GM12878 (cell line): ENCODE measurements around the gene NRAS. TPM values are rescaled to one million over a fixed set of nuclear protein-coding genes. Genes with fewer than 3 reads are reported as not detected.
A peak's percentile ranks its signal among the peaks of the same experiment; 100 is the strongest.

Experiments
- BCLAF1 ChIP-seq: fragments of 450-650 bp; IDR thresholded peaks from 2 replicates; pipeline ENCODE4 v1.6.1; 2017; ENCODE audit warnings: antibody characterized with exemption, mild to moderate bottlenecking, moderate library complexity
- CBX5 ChIP-seq: sonication (generic); IDR thresholded peaks from 2 replicates; pipeline ENCODE4 v1.6.1; 2016; ENCODE audit warnings: low read depth, moderate library complexity, mild to moderate bottlenecking, inconsistent platforms
- CEBPZ ChIP-seq: fragments of 150-350 bp; IDR thresholded peaks from 2 replicates; pipeline ENCODE4 v1.6.1; 2016; ENCODE audit warnings: low read depth, low read length
- DPF2 ChIP-seq: fragments of 450-650 bp; IDR thresholded peaks from 2 replicates; pipeline ENCODE4 v1.6.1; 2017; ENCODE audit warnings: mild to moderate bottlenecking
- GABPA ChIP-seq: IDR thresholded peaks from 2 replicates; pipeline ENCODE4 v1.6.1; 2014; ENCODE audit warnings: antibody characterized with exemption, low read depth, mild to moderate bottlenecking, inconsistent platforms
- KLF5 ChIP-seq: fragments of 450-650 bp; IDR thresholded peaks from 2 replicates; pipeline ENCODE4 v1.6.1; 2014; ENCODE audit warnings: mild to moderate bottlenecking; ENCODE audit not compliant: partially characterized antibody
- MTA3 ChIP-seq: IDR thresholded peaks from 2 replicates; pipeline ENCODE4 v1.6.1; 2012; ENCODE audit warnings: low read length, inconsistent platforms, borderline replicate concordance
- MXI1 ChIP-seq: fragments of 150-350 bp; IDR thresholded peaks from 2 replicates; pipeline ENCODE4 v1.6.1; 2011; ENCODE audit warnings: low read depth, mild to moderate bottlenecking, inconsistent platforms, low read length, improper control_type of control experiment
- NR2F1 ChIP-seq: fragments of 450-650 bp; conservative IDR thresholded peaks from 2 replicates; pipeline ENCODE4 v1.6.1; 2017; ENCODE audit warnings: mild to moderate bottlenecking
- PBX3 ChIP-seq: IDR thresholded peaks from 2 replicates; pipeline ENCODE4 v1.6.1; 2011; ENCODE audit warnings: mild to moderate bottlenecking, low read depth, low read length, moderate library complexity; ENCODE audit not compliant: insufficient replicate concordance
- PML ChIP-seq: IDR thresholded peaks from 2 replicates; pipeline ENCODE4 v1.6.1; 2012; ENCODE audit warnings: low read length, inconsistent platforms
- POLR2A ChIP-seq: IDR thresholded peaks from 2 replicates; pipeline ENCODE4 v1.6.1; 2011; ENCODE audit warnings: low read depth, mild to moderate bottlenecking, low read length
- SPI1 ChIP-seq: IDR thresholded peaks from 2 replicates; pipeline ENCODE4 v1.6.1; 2011; ENCODE audit warnings: low read depth, mild to moderate bottlenecking, low read length, moderate library complexity, borderline replicate concordance; ENCODE audit not compliant: insufficient read depth
- ZBED1 ChIP-seq: IDR thresholded peaks from 2 replicates; pipeline ENCODE4 v1.6.1; 2016; ENCODE audit warnings: borderline replicate concordance
- polyA plus RNA-seq, 11 experiments: library from polyadenylated mRNA; depleted of rRNA in 4 of 11; unstranded in 6 of 11; stranded (reverse) in 5 of 11; fragments of >200 nt; fragmentation: Nextera tagmentation in 4 of 11; fragmentation: Illumina TruSeq in 1 of 11; extraction: Ambion mirVana in 4 of 11; extraction: Trizol in 1 of 11; gene quantifications; 1 replicate in 1 of 11; 2 replicates in 10 of 11; pipeline versions ENCODE4 v1.2.1 to v1.2.3, GENCODE V29; 2011 to 2016; ENCODE audit warnings: inconsistent platforms in 2 of 11, missing spikeins in 2 of 11, low read depth in 1 of 11
- total RNA-seq, 4 experiments: library from RNA; depleted of rRNA in 3 of 4; stranded (reverse); fragments of >200 nt in 3 of 4; fragmentation: Illumina TruSeq in 1 of 4; extraction: Trizol in 1 of 4; gene quantifications; 2 replicates each; pipeline versions ENCODE4 v1.2.1 to v1.2.3, GENCODE V29; 2013 to 2021
- TF ChIP-seq, protein P1 (sequence below): IDR thresholded peaks from 2 replicates; pipeline ENCODE4 v1.6.1; 2011; ENCODE audit warnings: borderline replicate concordance, low read depth, mild to moderate bottlenecking, moderate library complexity, mixed read lengths, low read length; ENCODE audit not compliant: insufficient read depth; ENCODE audit errors: extremely low read length

Gene NRAS
- total and polyA plus RNA-seq, 10 of the 15 experiments (the other 5 are each of a cell fraction or from before 2014, with no cell fraction given): 31.7 to 73.2 (median 66.2) TPM

DNA sequence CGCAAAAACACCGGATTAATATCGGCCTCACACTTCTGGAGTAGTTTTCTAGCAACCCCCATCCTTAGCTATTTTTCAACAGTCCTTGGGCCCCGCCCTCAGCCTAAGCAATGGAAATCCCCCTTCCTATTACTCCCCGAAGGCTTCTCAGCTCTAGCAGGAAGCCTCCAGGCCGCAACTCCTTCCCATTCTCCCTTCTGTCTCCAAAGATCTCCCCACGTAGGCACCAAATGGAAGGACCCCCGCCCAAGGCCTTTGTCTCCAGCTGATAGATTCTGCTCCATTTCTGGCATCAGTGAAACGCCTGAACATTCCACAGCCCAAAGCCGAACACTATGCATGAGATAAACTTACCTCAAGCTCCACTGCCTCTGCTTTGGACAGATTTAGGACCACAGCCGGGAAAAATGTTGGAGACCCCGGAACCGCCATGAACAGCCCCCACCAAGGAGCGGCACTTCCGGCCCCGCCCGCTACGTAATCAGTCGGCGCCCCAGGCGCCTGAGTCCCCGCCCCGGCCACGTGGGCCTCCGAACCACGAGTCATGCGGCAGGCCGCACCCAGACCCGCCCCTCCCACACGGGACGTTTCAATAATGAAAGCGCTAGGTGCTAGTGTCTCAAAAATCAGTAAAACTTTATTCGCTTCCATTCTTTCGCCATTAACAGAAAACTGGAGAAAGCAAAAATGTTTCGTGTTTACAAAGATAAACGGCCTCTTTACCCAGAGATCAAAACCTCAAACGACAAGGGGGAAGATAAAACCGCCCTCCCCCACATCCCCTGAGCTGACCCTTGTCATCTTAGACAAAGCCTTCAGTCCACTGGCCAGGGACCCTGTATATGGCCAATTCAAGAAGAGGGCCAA is at the start of gene NRAS (continued):
- TF ChIP-seq PBX3 (no peak), DPF2 (peak; percentile 56; the same call in 1 of the 2 replicates), KLF5 (peak; percentile 48), SPI1 (no peak), POLR2A (peak; percentile 85), ZBED1 (peak; percentile 66; the same call in 1 of the 2 replicates), BCLAF1 (peak; percentile 59; the same call in 1 of the 2 replicates), MTA3 (peak; percentile 75; the same call in 1 of the 2 replicates), PML (peak; percentile 87; the same call in 1 of the 2 replicates), NR2F1 (no peak), CEBPZ (0 out of 2 replicates have a peak, but pooled peaks have one; percentile 5), CBX5 (no peak), GABPA (peak; percentile 82), MXI1 (peak; percentile 99)
- TF ChIP-seq, protein P1, sequence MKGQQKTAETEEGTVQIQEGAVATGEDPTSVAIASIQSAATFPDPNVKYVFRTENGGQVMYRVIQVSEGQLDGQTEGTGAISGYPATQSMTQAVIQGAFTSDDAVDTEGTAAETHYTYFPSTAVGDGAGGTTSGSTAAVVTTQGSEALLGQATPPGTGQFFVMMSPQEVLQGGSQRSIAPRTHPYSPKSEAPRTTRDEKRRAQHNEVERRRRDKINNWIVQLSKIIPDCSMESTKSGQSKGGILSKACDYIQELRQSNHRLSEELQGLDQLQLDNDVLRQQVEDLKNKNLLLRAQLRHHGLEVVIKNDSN: peak; percentile 90
